ENCODE results near the gene CDKAL1.
A peak's percentile ranks its signal among the peaks of the same experiment; 100 is the strongest.
"Not testable (repeated sequence)": the region's sequence is repeated elsewhere in the genome, so short reads cannot be mapped to it uniquely, and the experiment has no call there.

The CDKAL1 gene

DNA sequence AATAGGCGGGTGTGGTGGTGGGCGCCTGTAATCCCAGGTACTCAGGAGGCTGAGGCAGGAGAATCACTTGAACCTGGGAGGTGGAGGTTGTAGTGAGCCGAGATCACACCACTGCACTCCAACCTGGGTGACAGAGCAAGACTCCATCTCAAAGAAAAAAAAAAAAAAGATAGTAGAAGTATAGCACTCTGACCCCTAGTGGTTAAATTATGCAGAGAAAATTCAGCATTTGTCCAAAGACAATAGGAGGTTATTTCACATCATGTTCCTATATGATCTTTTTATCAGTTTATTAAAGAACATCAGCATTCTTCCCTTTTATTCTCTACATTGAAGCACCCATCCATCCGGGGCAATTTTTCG is 5.2 kb upstream of the CDKAL1 start:
- peak overlapping the region; percentile 48 for H3K4me3 ChIP-seq (replicated peaks; ENCODE audit: insufficient read depth, low read length)
- TF ChIP-seq, protein P1, sequence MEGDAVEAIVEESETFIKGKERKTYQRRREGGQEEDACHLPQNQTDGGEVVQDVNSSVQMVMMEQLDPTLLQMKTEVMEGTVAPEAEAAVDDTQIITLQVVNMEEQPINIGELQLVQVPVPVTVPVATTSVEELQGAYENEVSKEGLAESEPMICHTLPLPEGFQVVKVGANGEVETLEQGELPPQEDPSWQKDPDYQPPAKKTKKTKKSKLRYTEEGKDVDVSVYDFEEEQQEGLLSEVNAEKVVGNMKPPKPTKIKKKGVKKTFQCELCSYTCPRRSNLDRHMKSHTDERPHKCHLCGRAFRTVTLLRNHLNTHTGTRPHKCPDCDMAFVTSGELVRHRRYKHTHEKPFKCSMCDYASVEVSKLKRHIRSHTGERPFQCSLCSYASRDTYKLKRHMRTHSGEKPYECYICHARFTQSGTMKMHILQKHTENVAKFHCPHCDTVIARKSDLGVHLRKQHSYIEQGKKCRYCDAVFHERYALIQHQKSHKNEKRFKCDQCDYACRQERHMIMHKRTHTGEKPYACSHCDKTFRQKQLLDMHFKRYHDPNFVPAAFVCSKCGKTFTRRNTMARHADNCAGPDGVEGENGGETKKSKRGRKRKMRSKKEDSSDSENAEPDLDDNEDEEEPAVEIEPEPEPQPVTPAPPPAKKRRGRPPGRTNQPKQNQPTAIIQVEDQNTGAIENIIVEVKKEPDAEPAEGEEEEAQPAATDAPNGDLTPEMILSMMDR (IDR thresholded peaks at IDR 0.05; ENCODE audit: insufficient read depth, low read length), result peak; percentile 24
- H3K27ac ChIP-seq (replicated peaks), result peak overlapping the region; percentile 54

DNA sequence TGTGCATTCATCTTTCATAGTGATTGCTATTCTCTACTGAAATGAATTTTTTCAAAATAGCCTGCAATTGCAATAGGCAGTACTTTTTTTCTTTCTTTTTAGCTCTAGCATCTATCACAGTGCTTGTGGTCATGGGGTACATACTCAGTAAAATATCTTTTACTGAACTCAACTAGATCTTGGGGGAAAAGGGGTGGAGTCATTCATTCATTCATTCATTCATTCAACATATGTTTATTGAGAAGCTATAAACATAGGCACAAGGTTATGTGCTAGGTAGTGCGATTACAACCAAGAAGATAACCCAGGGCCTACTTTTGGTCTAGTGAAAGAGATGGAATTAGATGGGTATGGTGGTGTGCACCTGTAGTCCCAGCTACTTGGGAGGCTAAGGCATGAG is 1.4 kb upstream of the CDKAL1 start:
- H3K27ac ChIP-seq (replicated peaks), result no peak overlapping the region
- no peak overlapping the region for H3K4me3 ChIP-seq (replicated peaks; ENCODE audit: insufficient read depth, low read length)
- no peaks in the 10 kb centered on the region for H3K27me3 ChIP-seq (ENCODE audit: insufficient read depth, poor library complexity, severe bottlenecking)
- no peak for DNase-seq (ENCODE audit: low read depth in 1 of 2, low spot score in 1 of 2)
- TF ChIP-seq, protein P1 (IDR thresholded peaks at IDR 0.05; ENCODE audit: insufficient read depth, low read length), result no peak
- TF ChIP-seq, protein P2, sequence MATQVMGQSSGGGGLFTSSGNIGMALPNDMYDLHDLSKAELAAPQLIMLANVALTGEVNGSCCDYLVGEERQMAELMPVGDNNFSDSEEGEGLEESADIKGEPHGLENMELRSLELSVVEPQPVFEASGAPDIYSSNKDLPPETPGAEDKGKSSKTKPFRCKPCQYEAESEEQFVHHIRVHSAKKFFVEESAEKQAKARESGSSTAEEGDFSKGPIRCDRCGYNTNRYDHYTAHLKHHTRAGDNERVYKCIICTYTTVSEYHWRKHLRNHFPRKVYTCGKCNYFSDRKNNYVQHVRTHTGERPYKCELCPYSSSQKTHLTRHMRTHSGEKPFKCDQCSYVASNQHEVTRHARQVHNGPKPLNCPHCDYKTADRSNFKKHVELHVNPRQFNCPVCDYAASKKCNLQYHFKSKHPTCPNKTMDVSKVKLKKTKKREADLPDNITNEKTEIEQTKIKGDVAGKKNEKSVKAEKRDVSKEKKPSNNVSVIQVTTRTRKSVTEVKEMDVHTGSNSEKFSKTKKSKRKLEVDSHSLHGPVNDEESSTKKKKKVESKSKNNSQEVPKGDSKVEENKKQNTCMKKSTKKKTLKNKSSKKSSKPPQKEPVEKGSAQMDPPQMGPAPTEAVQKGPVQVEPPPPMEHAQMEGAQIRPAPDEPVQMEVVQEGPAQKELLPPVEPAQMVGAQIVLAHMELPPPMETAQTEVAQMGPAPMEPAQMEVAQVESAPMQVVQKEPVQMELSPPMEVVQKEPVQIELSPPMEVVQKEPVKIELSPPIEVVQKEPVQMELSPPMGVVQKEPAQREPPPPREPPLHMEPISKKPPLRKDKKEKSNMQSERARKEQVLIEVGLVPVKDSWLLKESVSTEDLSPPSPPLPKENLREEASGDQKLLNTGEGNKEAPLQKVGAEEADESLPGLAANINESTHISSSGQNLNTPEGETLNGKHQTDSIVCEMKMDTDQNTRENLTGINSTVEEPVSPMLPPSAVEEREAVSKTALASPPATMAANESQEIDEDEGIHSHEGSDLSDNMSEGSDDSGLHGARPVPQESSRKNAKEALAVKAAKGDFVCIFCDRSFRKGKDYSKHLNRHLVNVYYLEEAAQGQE (IDR thresholded peaks at IDR 0.05; ENCODE audit: insufficient replicate concordance, low read depth), result no peak
- TF ChIP-seq SPI1 (IDR thresholded peaks at IDR 0.05; ENCODE audit: borderline replicate concordance, low read depth), result no peak
- no peak for TF ChIP-seq POLR2AphosphoS5 (IDR thresholded peaks at IDR 0.05; ENCODE audit: low read depth)
- TF ChIP-seq GABPA (IDR thresholded peaks at IDR 0.05; ENCODE audit: low read depth), result no peak

More for the DNA sequence above, 5.2 kb upstream of the CDKAL1 start:
- peak in 1 of 2 experiments; percentile 9 for DNase-seq (ENCODE audit: low read depth in 1 of 2, low spot score in 1 of 2)
- not testable (repeated sequence) for H3K27me3 ChIP-seq (ENCODE audit: insufficient read depth, poor library complexity, severe bottlenecking)

DNA sequence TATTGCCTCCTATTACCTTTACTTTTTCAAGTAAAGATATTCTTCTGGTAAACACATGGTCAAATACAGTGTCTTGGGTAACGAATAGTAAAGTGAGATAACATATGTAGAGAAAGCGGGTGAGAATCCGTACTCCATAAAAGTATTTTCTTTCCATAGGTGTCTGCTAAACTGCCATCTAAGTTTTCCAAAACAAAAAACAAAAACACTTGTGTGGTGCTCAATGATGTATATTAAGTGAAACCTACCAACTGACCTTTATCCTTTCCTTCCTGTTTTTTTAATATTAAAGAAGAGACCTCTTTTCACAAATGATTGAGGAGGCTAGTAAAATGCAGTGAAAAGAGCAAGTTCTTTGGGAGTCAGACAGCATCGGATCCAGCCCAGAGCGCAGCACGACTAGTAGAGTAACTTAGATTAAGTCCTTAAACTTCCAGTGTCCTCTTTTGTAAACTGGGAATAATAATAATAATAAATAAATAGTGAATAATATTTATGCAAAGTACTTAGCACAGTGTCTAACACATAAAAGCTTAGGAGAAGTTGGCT is 437 bp upstream of the CDKAL1 start:
- DNase-seq (ENCODE audit: low read depth in 1 of 2, low spot score in 1 of 2), result no peak
- peak overlapping the region; percentile 76 for H3K4me3 ChIP-seq (replicated peaks; ENCODE audit: insufficient read depth, low read length)
- TF ChIP-seq, protein P1 (IDR thresholded peaks at IDR 0.05; ENCODE audit: insufficient read depth, low read length), result no peak
- H3K27me3 ChIP-seq (ENCODE audit: insufficient read depth, poor library complexity, severe bottlenecking), result no peaks in the 10 kb centered on the region
- peak overlapping the region; percentile 79 for H3K27ac ChIP-seq (replicated peaks)

DNA sequence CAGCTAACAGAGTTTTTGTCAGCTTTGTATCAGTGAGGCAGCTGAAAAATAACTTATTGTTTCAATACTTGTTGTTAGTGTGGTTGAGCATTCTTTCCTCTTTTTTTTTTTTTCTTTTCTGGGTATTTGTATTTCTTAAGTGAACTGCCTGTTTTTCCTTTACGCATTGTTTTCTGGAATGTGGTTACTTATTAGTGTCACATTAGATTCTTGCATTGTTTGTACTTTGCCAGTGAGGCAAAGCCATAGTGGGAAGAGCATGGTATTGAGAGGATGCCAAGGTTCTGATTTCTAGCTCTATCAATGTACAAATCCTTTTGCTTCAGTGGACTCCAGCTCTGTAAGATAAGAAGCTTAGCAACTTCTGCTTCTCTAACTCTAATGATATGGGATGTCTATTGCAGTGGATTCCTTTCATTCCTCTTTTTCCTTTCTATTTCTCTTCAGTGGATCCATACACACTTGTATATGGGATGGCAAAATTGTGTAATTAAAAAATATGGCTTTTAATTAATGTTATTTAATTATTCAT is 3.9 kb downstream of the CDKAL1 start:
- Histone ChIP-seq H3K27ac (replicated peaks) (no peak overlapping the region), H3K27me3 (ENCODE audit: insufficient read depth, poor library complexity, severe bottlenecking) (no peaks in the 10 kb centered on the region), H3K4me3 (replicated peaks; ENCODE audit: insufficient read depth, low read length) (no peak overlapping the region)
- TF ChIP-seq, protein P2 (IDR thresholded peaks at IDR 0.05; ENCODE audit: insufficient replicate concordance, low read depth), result no peak
- TF ChIP-seq, protein P1 (IDR thresholded peaks at IDR 0.05; ENCODE audit: insufficient read depth, low read length), result no peak
- no peak for TF ChIP-seq GABPA (IDR thresholded peaks at IDR 0.05; ENCODE audit: low read depth)
- TF ChIP-seq SPI1 (IDR thresholded peaks at IDR 0.05; ENCODE audit: borderline replicate concordance, low read depth), result no peak
- TF ChIP-seq POLR2AphosphoS5 (IDR thresholded peaks at IDR 0.05; ENCODE audit: low read depth), result no peak
- DNase-seq (ENCODE audit: low read depth in 1 of 2, low spot score in 1 of 2), result no peak
